ENCODE data around the gene MTERF2.
A peak's percentile ranks its signal among the peaks of the same experiment; 100 is the strongest.

The MTERF2 gene

DNA sequence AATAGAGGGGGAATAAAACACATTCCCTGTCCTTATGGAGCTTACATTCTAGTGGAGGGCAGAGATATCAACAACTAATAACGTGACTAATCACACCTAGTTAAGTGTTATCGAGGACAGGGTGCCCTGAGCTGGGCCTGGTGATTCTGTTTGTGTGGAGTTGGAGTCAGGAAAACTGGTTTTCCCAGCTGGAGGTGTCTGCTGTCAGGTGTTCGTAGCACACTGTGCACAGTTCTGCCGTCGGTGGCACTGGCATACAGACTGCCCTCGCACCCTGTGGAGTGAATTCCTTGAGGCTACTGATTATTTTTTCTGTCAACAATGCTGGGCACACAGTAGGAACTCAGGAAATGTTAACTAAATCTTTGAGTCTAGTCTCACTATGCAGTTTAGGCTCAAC is 900 bp upstream of the MTERF2 start:
- DNase-seq: no peak

GRCh38 chr12:106986135-106986534 is 811 bp downstream of the MTERF2 start:
- no peak for DNase-seq

DNA sequence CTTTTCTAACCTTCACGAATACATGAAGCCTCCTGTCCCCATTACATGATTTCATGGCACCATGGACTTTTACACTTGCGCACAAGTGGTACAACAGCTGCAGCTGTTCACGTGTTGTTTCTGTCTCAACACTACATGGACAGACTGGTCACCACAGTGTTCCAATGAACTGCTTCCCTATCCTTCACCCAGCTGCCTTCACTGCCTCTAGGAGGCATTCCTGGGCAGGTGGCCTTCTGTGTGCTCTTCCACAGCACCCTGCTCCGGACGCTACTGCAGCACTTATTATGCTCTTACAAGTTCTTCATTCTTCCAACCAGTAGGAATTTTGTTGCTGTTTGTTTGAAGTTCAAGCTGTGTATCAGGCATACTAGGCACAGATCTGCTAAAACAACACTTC is 1.5 kb downstream of the MTERF2 start:
- no peak for DNase-seq

- no peak for DNase-seq
Measured at GRCh38 chr12:106984588-106985137, 2.3 kb downstream of the MTERF2 start.

GRCh38 chr12:106982229-106982628 is 4.7 kb downstream of the MTERF2 start:
- no peak for DNase-seq

- no peak for DNase-seq
Measured at GRCh38 chr12:106981788-106982187, 5.2 kb downstream of the MTERF2 start.

DNA sequence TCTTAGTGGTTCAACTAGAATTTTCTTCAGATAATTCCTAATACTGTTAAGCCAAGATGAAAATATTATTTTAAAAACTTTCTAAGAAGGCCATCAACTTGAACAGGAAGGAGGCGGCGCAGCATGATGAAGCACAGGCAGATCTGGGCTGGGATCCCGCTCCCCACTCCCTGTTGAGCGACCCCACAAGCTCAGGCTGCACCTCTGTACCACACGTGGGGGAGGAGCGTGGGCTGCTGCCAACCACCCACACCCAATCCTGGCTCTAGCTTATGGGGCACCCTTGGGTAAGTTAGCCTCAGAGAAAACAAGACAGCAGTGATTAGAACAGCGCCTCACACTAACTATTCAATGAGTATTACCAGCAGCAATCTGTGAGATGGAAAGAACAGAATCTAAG is 6.0 kb downstream of the MTERF2 start:
- DNase-seq: no peak

DNA sequence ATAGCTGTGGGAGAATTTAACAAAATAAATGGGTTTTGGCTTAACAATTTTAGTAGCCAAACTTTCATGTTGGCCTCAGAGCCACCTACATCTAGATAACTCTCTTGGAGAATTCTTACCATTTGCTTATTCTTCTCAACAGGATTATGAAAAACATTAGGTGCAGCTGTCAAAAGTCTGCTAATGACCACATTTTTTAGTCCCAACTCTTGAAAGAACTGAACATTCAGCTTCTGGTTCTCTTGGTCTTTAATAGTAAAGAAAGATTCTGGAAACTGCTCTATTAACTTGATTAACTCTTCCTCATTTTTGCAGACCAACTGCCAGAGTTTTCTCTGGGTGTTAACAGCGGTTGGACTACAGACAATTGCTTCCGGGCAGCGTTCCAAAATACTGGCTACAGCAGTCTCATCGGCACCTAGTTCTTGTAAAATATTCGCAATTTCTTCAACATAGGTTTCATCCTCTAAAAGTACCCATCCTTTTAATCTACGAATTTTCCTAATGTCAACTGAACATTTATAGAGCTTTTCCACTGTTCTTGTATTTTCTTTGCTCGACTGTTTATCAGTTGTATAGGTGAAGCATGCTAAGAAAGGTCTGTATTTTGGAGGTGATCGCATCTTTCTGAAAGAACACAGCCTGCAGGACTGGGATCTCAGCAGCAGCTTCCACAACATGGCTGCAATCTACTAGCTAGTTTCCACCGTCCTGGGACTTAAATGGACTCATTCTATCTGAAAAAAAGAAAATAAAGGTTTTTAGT is 8.7 kb downstream of the MTERF2 start:
- DNase-seq: no peak

- DNase-seq: no peak
Measured at GRCh38 chr12:106976668-106977067, 10.3 kb downstream of the MTERF2 start.

DNA sequence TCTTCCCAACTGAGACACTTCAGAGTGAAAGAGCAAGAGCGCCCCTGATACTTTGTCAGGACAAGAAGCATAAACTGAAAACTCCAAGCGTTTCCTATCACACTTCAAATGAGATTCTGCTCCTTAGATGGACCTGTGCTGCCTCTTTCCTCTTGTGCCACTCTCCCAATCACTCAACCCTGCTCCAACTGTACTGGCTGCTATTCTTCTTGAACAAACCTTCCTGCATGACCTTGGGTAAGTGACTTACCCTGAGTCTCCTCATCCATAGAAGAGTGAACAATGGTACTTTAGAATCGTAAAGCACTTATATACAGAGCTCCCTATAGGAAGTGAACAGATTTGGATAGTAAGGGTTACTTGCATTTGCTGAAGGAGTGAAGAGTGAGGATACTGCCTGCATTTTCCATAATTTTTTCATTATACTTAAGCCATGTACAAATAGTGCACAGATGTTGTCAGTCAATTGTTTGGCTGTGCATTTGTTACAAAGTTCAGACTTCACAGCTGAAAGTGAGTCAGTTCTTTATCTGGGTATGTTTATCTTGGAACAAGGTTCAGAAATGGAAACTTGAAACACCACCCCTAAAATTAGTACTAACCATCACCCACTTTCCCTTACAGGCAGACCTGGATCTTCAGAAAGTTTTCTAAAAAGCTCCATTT is 10.8 kb downstream of the MTERF2 start:
- no peak for DNase-seq

DNA sequence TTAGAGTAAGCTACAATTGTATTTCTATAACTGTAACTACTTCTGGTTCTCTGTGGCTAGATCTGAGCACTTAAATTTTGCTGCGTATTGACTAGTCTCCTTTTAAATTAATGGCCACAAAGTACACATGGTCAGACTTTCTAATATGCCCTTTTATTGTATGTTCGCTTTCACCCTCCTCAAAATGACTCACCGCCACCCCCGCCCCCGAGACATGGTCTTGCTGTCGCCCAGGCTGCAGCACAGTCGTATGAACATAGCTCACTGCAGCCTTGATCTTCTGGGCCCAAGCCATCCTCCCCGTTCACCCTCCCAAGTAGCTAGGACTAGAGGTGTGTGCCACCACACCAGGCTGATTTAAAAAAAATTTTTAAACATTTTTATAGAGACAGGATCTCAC is 11.8 kb downstream of the MTERF2 start:
- no peak for DNase-seq

GRCh38 chr12:106974511-106974910 is 12.4 kb downstream of the MTERF2 start:
- DNase-seq: no peak

DNA sequence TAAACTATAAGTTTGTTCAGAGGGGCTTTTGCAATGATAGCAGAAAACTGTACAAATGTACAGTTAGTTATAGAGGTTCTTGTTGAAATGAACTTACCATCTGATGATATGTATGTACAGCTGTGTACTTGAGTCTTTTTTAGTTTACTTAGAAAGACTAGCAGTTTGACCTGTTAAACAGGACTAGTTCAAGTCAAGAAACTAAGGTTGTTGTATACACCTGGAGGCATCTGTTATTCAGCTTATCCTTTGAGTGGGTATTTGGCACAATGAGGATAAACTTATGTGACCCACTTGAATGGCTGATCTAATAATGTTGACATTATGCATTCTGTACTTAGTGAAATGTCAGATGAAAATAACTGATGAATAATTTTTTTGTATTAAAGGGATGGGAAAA is 13.4 kb downstream of the MTERF2 start:
- DNase-seq: no peak

GRCh38 chr12:106971065-106971464 is 15.9 kb downstream of the MTERF2 start:
- no peak for DNase-seq

DNA sequence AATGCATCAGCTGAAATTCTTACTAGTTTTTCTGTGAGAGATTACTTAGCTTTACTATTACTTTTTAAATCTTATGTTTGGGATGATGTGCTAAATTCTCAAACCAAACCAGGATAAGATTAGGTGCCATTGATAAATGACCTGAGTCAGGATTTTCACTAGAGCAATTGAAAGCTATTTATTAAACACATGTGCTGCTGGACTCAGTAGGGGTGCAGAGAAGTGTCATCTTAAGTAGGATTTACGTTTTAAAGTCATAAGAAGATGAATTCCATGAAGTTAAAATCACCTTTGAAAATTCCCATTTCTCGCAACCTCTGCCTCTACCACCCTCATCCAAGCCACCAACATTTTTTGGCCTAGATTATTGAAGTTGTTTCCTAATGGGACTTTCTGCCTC is 22.4 kb downstream of the MTERF2 start:
- DNase-seq: no peak

GRCh38 chr12:106962286-106962685 is 24.7 kb downstream of the MTERF2 start:
- DNase-seq: no peak

DNA sequence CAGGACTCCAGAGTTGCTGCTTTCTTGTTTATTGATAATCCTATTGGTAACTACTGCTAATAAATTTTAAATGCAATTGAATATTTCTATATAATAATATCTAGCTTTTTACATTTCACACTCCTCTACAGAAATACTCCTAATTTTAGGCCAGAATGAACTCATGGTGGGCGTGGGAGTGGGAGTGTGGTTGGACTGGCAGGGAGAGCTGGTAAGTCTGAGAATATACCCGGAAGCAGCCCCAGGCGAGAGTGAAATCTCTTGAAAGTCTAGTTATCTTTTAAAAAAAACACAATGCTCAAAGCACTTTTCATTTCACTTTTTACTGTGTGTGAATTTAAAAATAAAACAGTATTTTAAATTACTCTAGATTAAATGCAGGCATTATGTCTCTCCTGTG is 26.5 kb downstream of the MTERF2 start:
- no peak for DNase-seq

GRCh38 chr12:106957583-106957982 is 29.4 kb downstream of the MTERF2 start:
- DNase-seq: no peak

DNA sequence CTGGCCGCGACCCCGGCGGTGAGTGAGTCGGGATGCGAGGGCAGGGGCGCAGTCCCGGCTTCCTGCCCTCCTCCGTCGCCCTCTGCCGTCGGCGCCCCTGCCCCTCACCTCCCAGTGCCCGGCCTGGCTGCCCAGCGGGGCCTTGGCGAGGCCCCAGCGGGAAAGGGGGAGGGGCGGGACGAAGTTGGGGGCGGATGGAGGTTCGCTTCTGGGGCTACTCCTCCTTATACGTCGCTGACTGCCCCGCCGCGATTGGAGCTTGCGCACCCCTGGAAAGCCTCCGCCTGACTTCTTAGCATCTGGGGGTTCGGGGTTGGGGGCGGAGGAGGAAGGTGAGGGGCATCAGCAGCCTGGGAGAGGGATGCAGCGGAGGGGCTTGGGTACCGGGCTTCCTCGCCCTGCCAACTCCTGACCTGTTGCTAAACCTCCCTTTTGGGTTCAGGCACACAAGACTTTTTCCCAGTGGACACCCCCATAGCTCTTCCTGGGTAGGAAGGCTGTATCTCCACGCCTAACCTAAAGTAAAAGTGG is 30.8 kb downstream of the MTERF2 start:
- no peak for DNase-seq

DNA sequence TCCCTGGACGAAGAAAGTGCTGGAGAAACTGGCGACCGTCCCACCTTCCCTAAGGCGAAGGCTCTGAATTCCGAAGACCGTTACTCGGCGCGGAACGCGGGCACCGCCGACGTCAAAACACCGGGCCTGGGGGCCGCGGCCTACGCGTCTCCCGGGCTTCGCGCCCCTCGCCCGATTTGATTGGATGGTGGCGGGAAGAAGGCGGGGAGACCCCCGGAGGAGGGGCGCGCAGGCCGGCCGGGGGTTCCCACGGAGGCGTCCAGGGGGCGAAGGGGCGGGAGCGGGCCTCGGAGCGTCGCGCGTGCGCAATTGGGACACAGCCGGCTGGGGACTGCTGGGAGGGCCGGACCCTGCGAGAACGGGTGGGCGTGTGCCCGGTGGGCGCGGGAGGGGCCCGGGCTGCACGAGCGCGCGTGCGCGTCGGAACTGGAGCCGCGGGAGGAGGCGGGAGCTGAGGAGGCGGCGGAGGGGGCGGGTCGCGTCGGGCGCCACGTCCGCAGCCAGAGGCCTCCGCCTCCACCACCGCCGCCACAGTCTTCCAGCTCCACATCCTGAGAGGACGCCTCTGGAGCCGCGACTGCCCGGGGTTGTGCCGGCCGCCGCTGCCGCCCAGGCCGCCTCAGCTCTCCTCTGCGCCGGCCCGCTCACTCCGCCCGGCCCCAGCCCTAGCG is 31.4 kb downstream of the MTERF2 start, which contains the start of gene TMEM263:
Gene TMEM263, plus strand, starts transcription at position 531 of the 671 bp plus-strand sequence. CDS start 11,210 bp downstream, outside the sequence.
- peak; percentile 79 for DNase-seq

DNA sequence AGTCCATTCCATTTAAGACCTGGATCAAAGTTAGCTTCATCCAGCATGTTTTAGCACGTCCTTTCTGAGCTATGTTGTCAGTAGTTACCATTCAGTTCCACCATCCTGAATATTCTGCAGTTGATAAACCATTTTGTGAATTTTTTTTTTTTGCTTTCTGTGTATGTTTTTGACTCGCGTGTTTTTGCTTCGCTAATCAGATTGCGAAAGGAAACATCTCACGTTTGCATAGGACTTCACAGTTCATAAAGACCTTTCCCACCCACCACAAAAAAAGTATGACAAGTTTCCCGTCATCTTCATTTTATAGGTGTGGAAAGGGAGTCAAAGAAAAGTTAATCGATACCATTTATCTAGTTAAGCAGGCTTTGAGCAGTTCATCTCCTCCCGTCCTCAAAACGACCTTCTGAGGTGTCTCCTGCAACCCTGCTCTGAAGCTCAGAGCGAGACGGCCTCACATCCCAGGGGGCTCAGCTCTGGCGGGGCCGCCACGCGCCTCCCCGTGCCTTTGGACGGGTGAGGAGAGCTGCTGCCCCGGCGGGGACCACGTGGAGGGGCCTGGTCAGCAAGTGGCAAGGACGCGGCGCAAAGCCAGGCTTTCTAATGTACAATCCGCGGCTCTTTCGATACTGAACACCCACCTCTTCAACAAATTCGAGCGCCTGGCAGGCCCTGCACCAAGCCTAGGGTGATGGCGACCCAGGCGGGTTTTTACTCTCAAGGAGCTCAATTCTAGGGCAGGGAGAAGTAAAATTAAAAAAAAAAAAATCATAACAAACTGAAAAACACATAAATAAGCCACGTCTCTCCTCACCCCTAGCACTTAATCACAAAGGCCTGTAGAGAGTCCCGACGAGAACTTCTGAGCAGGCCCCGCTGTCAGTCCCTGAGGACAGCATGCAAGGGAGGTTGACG is 32.2 kb downstream of the MTERF2 start:
- no peak for DNase-seq

All from NCI-H187 treated with DMSO at 0.1 percent for 48 hours (cell line).